HG02884 (cell line): ENCODE measurements around the gene AQR.

Source experiments
- ATAC-seq: cut with Tn5 transposase; IDR thresholded peaks from one replicate; pipeline ENCODE4 v1.9.1; 2021; ENCODE audit warnings: mild to moderate bottlenecking, moderate library complexity; ENCODE audit not compliant: unreplicated experiment

The AQR gene

DNA sequence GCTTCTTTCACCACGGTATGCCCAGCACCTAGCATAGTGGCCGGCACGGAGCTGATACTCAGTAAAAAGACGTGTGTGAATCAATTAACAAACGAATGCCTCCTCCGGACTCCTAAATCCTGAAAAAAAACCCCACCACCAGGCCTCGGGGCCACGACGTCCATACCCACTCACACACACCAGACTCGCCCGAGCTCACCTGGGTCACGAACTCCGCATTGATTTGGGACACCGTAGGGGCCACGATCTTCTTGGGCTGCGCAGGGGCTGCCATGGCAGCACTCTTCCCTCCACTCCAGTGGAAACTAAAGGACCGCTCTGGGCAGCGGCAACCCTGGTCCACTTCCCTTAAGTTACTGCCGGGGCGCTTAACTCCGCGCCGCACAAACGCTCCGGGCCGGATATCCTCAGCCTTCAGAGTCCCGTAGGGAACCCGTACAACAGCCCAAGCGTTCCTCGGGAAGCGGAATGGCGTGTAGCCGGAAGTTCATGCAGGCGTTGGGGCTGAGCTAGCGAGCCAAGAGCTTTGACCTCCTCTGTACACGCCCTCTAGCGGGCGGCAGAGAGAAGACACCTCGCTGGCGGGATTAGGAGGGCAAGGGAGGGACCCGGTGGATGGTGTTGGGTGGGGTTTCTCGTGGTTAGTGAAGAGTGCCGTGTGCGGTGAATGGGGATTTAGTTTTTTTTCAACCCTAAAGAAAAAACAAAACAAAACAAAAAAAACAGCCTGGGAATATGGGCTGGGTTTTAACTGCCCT is at the start of gene AQR:
Gene AQR, minus strand, starts transcription at position 403 of the 758 bp plus-strand sequence. Its CDS starts 129 bp downstream, at position 274.
- ATAC-seq, result peak; percentile 98

DNA sequence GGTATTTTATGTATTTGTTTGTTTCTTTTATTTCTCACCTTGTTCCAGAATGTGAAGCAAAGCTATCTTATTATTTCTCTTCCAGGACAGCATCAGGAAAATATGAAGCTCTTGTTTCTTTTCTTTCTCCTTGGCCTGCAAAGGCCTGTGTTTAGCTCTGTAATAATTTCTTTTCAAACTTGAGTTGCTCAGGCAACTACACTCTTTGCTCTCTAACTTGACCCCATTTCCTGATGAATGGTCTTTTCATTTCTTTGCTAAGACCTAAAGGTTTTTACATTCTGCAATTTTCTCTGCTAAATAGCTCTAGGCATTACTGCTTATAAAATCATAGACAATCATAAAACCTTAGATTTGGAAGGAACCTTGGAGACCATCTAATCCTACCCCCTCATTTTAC is 44.7 kb upstream of the AQR start:
- ATAC-seq, result no peak

- no peak for ATAC-seq
Observed at GRCh38 chr15:35013370-35013769, 43.8 kb upstream of the AQR start.

GRCh38 chr15:35007397-35007796 is 37.9 kb upstream of the AQR start:
- no peak for ATAC-seq

DNA sequence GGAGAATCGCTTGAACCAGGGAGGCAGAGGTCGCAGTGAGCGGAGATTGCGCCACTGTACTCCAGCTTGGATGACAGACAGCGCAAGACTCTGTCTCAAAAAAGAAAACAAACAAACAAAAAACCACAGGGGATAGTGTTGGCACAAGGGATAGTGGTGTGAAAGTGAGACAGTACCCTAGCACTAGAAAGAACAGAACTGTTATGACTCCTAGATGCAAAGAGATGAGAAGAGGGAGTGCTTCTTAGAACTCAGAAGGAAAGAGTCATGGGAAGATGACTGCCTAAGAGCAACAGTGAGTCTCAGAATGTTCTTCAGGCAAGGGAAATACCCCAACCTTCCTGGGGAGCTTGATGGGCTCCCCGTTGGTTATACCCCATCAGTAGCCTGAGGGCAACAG is 36.4 kb upstream of the AQR start:
- ATAC-seq, result no peak

DNA sequence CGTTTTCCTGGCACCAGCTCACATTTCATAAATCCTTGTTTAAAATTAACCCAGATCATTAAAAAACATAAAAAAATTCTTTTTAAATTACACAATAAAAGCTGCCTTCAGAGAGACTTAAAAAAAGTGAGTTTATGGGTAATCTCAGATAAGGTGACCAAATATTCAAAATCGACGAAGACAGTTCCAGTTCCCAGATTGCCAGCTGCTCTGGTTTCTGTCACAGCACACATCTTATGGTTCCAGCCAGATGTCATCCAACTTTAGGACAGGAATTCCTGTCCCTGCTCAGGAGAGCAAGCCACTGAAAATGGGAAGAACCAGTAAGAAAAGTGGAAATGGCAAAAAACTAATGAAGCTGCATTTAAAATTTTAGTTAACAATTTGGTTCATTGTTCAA is 34.4 kb upstream of the AQR start:
- no peak for ATAC-seq

GRCh38 chr15:35000511-35000910 is 31.0 kb upstream of the AQR start:
- ATAC-seq, result no peak

DNA sequence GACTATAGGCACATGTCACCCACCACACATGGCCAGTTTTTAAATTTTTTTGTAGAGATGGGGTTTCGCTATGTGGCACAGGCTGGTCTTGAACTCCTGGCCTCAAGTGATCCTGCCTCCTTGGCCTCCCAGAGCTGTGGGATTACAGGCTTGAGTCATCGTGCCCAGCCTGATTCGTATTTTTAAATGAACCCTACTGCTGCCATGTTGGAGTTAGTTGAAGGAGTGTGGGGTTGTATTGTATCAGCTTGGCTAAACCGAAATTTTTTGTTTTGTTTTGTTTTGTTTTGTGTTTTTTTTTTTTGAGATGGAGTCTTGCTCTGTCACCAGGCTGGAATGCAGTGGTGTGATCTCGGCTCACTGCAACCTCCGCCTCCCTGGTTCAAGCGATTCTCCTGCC is 30.4 kb upstream of the AQR start:
- ATAC-seq, result no peak

DNA sequence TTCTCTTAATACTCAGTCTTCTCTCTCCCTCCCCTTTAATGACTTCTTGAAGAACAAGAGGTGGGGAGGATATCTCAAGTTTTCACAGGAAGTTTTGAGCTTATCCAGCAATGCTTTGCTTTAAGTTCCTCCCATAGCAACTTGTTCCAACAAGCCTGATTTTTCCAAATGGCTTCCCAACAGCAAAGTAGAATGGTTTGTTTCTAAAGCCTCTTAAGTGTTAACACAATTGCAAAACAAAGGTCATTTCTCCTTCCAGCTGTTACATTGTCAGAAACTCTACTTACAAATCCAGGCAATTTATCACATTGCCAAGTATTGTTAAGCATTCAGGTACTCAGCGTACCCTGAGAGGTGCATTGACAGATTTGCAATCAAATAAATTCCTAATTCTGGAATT is 25.4 kb upstream of the AQR start:
- ATAC-seq, result no peak

DNA sequence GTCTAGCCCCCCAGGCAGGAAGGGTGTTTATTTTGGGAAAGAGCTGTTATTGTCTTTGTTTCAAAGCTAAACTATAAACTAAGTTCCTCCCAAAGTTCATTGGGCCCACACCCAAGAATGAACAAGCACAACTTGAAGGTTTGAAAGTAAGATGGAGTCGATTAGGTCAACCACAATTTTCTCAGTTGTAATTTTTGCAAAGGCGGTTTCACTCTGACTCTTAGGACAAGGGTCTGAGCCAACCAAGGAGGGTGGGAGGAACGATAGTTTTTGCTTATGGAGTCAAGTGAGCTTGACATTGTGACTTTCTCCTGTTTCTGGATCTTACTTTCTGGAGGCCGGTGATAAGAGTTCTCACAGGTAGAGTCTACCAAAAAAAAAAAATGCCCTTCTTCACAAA is 24.3 kb upstream of the AQR start:
- peak; percentile 94 for ATAC-seq

DNA sequence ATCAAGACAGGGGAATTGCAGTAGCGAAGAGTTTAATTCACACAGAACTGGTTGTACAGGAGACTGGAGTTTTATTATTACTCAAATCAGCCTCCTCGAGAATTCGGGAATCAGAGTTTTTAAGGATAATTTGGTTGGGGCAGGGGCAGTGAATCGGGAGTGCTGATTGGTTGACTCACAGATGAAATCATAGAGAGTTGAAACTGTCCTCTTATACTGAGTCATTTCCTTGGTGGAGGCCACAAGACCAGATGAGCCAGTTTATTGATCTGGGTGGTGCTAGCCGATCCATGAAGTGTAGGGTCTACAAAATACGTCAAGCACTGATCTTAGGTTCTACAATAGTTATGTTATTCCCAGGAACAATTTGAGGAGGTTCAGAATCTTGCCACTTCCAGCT is 23.9 kb upstream of the AQR start:
- ATAC-seq, result peak; percentile 36

GRCh38 chr15:34988027-34988902 is 18.7 kb upstream of the AQR start, which contains the start of gene ZNF770:
Gene ZNF770 (minus strand): TSS chr15:34988287. CDS start chr15:34983434, 4,853 bp downstream.
- peak; percentile 56 for ATAC-seq

- ATAC-seq, result no peak
Observed at GRCh38 chr15:34987609-34988026, 18.1 kb upstream of the AQR start.

GRCh38 chr15:34986771-34987480 is 17.4 kb upstream of the AQR start:
- ATAC-seq, result no peak

GRCh38 chr15:34986326-34986725 is 16.8 kb upstream of the AQR start:
- ATAC-seq, result no peak

DNA sequence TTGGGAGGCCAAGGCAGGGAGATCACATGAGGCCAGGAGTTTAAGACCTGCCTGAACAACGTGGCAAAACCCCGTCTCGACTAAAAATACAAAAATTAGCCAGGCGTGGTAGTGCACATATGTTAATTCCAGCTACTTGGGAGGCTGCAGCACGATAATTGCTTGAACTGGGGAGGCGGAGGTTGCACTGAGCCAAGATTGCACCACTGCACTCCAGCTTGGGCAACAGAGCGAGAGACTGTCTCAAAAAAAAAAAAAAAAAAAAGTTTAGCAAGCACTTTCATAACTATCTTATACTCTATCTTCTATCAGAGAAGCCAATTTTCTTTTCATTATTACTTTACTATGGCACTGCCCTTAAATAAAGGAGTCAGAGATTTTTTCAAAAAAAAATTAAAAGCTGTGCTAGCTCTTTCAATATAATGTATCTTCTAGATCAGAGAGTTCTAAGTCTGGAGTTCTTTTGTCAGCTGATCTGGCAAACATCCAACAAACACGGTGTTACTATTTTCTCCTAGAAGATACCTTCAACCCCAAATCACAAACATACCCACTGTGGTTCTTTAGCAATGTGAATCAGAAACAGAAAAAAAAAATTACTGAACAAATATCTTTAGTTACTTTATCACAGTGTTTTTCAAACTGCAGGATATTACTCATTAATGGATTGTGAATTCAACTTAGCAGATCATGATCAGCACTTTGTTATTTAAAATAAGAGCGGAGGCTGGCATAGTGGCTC is 15.5 kb upstream of the AQR start:
- no peak for ATAC-seq

DNA sequence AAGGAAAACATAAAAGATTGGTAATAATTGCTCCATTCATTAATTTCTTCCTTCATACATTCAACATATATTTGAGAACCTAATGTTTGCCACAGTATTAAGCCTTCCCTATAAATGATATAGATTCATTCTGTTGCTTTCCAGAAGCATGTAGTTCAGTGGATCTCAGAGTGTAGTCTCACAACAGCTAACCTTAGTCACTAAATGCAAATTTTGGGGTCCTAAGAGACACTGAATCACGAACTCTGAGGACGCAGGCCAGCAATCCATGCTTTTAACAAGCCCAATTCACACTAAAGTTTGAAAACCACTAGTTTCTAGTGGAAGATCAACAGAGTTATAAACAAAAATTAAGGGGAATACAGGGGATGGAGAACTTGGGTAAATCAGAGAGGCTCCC is 7.2 kb upstream of the AQR start:
- no peak for ATAC-seq

DNA sequence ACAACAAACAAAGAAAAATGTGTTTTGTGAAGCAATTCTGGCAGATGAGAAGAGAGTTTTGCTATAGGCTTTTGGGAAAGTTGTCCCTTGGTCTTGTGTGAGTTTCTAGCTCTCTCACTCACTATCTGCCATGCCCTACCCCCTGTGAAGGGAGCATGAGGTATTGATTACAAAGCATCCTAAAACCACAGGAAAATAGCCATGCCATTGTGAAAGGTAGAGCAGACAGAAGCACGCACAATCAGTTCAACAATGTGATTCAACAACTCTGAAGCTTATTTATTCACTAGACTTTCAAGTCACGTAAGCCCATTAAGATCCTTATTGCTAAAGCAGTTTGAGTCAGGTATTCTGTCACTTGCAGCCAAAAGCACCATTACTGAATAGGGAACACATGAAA is 6.5 kb upstream of the AQR start:
- ATAC-seq, result no peak

- no peak for ATAC-seq
Observed at GRCh38 chr15:34973512-34973911, 4.0 kb upstream of the AQR start.

DNA sequence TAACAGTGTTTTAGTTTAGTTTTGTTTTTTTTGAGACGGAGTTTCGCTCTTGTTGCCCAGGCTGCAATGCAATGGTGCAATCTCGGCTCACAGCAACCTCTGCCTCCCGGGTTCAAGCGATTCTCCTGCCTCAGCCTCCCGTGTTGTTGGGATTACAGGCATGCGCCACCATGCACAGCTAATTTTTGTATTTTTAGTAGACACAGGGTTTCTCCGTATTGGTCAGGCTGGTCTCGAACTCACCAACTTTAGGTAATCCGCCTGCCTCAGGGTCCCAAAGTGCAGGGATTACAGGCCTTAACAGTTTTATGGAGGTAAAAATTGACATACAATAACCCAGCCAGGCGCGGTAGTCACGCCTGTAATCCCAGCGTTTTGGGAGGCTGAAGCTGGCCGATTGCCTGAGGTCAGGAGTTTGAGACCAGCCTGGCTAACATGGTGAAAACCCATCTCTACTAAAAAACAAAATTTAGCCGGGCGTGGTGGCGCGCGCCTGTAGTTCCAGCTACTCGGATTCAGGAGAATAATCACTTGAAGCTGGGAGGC is 629 bp upstream of the AQR start:
- ATAC-seq, result peak; percentile 5
